ENCODE data around the gene NLE1.
A peak's percentile ranks its signal among the peaks of the same experiment; 100 is the strongest.

NLE1 gene

DNA sequence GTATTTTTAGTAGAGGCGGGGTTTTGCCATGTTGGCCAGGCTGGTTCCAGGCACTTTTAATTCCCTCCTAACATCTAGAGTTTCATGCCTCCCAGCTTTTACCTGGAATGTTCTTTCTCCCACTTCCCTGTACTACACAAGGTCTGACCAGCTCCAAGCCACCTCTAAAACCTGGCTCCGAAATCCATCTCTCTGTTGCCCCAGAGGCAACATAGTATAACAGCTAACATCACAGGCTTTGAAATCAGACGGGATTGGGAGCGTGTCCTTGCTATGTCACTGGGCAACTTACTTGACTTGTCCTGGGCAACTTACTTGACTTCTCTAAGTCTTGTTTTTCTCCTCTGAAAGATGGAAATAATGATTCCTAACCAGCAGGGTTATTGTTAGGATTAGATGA, 20.7 kb upstream of the NLE1 start:
- no peaks in the 10 kb centered on the region for H3K27me3 ChIP-seq (ENCODE audit: insufficient read depth, poor library complexity, severe bottlenecking)
- TF ChIP-seq POLR2AphosphoS5 (IDR thresholded peaks at IDR 0.05; ENCODE audit: low read depth): no peak
- TF ChIP-seq, protein P1, sequence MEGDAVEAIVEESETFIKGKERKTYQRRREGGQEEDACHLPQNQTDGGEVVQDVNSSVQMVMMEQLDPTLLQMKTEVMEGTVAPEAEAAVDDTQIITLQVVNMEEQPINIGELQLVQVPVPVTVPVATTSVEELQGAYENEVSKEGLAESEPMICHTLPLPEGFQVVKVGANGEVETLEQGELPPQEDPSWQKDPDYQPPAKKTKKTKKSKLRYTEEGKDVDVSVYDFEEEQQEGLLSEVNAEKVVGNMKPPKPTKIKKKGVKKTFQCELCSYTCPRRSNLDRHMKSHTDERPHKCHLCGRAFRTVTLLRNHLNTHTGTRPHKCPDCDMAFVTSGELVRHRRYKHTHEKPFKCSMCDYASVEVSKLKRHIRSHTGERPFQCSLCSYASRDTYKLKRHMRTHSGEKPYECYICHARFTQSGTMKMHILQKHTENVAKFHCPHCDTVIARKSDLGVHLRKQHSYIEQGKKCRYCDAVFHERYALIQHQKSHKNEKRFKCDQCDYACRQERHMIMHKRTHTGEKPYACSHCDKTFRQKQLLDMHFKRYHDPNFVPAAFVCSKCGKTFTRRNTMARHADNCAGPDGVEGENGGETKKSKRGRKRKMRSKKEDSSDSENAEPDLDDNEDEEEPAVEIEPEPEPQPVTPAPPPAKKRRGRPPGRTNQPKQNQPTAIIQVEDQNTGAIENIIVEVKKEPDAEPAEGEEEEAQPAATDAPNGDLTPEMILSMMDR (IDR thresholded peaks at IDR 0.05; ENCODE audit: insufficient read depth, low read length): no peak
- TF ChIP-seq, protein P2, sequence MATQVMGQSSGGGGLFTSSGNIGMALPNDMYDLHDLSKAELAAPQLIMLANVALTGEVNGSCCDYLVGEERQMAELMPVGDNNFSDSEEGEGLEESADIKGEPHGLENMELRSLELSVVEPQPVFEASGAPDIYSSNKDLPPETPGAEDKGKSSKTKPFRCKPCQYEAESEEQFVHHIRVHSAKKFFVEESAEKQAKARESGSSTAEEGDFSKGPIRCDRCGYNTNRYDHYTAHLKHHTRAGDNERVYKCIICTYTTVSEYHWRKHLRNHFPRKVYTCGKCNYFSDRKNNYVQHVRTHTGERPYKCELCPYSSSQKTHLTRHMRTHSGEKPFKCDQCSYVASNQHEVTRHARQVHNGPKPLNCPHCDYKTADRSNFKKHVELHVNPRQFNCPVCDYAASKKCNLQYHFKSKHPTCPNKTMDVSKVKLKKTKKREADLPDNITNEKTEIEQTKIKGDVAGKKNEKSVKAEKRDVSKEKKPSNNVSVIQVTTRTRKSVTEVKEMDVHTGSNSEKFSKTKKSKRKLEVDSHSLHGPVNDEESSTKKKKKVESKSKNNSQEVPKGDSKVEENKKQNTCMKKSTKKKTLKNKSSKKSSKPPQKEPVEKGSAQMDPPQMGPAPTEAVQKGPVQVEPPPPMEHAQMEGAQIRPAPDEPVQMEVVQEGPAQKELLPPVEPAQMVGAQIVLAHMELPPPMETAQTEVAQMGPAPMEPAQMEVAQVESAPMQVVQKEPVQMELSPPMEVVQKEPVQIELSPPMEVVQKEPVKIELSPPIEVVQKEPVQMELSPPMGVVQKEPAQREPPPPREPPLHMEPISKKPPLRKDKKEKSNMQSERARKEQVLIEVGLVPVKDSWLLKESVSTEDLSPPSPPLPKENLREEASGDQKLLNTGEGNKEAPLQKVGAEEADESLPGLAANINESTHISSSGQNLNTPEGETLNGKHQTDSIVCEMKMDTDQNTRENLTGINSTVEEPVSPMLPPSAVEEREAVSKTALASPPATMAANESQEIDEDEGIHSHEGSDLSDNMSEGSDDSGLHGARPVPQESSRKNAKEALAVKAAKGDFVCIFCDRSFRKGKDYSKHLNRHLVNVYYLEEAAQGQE (IDR thresholded peaks at IDR 0.05; ENCODE audit: insufficient replicate concordance, low read depth): no peak
- H3K27ac ChIP-seq (replicated peaks): no peak overlapping the region
- H3K4me3 ChIP-seq (replicated peaks; ENCODE audit: insufficient read depth, low read length): no peak overlapping the region
- no peak for DNase-seq (ENCODE audit: low read depth in 1 of 2, low spot score in 1 of 2)

DNA sequence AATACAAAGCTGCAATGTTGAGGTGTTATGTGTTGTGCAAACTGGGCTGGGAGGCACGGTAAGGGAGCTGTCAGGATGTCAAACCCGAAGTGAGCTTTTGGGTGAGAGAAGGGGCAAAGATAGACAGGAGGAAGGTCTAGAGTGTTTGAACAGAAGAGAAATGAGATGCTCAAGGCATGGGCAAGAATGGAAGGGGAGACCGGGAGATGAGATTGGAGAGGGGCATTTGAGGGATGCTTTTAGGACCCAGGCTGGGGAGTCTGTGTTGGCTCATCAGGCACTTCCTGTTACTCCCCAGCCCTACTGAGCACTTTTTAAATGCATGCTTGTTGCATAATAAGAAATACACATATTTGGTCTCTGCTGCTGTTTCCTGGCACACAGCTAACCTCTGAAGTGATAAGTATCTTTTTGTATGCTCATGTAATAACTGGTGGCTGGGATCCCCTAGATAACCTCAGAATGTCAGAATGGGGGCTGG, 19.2 kb upstream of the NLE1 start:
- no peak overlapping the region for H3K4me3 ChIP-seq (replicated peaks; ENCODE audit: insufficient read depth, low read length)
- TF ChIP-seq, protein P2 (IDR thresholded peaks at IDR 0.05; ENCODE audit: insufficient replicate concordance, low read depth): no peak
- TF ChIP-seq, protein P1 (IDR thresholded peaks at IDR 0.05; ENCODE audit: insufficient read depth, low read length): no peak
- TF ChIP-seq SPI1 (IDR thresholded peaks at IDR 0.05; ENCODE audit: borderline replicate concordance, low read depth) (peak; percentile 71), GABPA (IDR thresholded peaks at IDR 0.05; ENCODE audit: low read depth) (no peak), POLR2AphosphoS5 (IDR thresholded peaks at IDR 0.05; ENCODE audit: low read depth) (no peak)
- no peaks in the 10 kb centered on the region for H3K27me3 ChIP-seq (ENCODE audit: insufficient read depth, poor library complexity, severe bottlenecking)
- DNase-seq (ENCODE audit: low read depth in 1 of 2, low spot score in 1 of 2): peak in 1 of 2 experiments; percentile 56
- no peak overlapping the region for H3K27ac ChIP-seq (replicated peaks)

DNA sequence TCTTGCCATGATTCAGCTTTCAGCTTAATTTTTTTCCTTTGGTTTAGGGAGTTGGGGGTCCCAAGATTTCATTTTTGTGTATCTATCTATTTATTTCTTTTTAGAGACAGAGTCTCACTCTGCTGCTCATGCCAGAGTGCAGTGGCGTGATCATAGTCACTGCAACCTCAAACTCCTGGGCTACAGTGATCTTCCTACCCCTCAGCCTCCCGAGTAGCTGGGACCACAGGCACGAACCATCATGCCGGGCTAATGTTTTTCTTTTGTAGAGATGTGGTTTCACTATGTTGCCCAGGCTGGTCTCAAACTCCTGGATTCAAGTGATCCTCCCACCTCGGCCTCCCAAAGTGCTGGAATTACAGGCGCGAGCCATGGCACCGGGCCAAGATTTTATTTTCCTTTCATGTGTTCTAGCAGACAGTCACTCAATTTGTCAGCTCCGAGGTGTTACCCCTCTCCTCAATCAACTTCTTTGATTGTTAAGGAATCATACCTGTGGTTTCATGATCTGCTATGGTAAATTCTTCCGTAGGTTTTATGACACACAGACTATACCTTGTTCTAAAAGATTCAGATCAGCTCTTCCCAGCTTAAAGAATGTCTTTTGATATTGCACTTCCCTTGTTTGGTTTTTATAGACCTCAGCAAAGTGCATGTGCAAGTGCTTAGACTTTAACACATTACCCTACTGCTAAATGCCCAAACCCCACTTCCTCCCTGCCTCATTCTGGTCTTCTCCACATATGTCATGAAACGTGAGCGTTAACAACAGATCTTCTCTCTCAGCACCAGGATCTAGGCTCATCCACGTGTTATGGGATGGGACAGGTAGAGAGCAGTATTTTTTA, 18.5 kb upstream of the NLE1 start:
- H3K4me3 ChIP-seq (replicated peaks; ENCODE audit: insufficient read depth, low read length): no peak overlapping the region
- no peaks in the 10 kb centered on the region for H3K27me3 ChIP-seq (ENCODE audit: insufficient read depth, poor library complexity, severe bottlenecking)
- no peak for DNase-seq (ENCODE audit: low read depth in 1 of 2, low spot score in 1 of 2)
- TF ChIP-seq, protein P2 (IDR thresholded peaks at IDR 0.05; ENCODE audit: insufficient replicate concordance, low read depth): no peak
- peak; percentile 52; the same call in 1 of the 2 replicates for TF ChIP-seq SPI1 (IDR thresholded peaks at IDR 0.05; ENCODE audit: borderline replicate concordance, low read depth)
- no peak overlapping the region for H3K27ac ChIP-seq (replicated peaks)
